ENCODE measurements around the gene CLSTN2. TPM values are rescaled to one million over a fixed set of nuclear protein-coding genes. Genes with fewer than 3 reads are reported as not detected.

The CLSTN2 gene
- total RNA-seq, 1 donor from 2014 or later: 0.17 TPM

- no peak for DNase-seq
Measured at GRCh38 chr3:140053794-140054193, 118.8 kb downstream of the CLSTN2 start.

- no peak for DNase-seq
Measured at GRCh38 chr3:140055092-140055791, 120.3 kb downstream of the CLSTN2 start.

GRCh38 chr3:140056047-140056446 is 121.1 kb downstream of the CLSTN2 start:
- no peak for DNase-seq

- DNase-seq: no peak
Measured at GRCh38 chr3:140061211-140061610, 126.2 kb downstream of the CLSTN2 start.

- no peak for DNase-seq
Measured at GRCh38 chr3:140062461-140062860, 127.5 kb downstream of the CLSTN2 start.

- no peak for DNase-seq
Measured at GRCh38 chr3:140067487-140067886, 132.5 kb downstream of the CLSTN2 start.

- no peak for DNase-seq
Measured at GRCh38 chr3:140068494-140069017, 133.6 kb downstream of the CLSTN2 start.

GRCh38 chr3:140073278-140074045 is 138.5 kb downstream of the CLSTN2 start:
- DNase-seq: no peak

- DNase-seq: no peak
Measured at GRCh38 chr3:140076552-140076951, 141.6 kb downstream of the CLSTN2 start.

- no peak for DNase-seq
Measured at GRCh38 chr3:140077406-140077805, 142.4 kb downstream of the CLSTN2 start.

- no peak for DNase-seq
Measured at GRCh38 chr3:140078343-140078742, 143.4 kb downstream of the CLSTN2 start.

GRCh38 chr3:140078940-140079339 is 144.0 kb downstream of the CLSTN2 start:
- DNase-seq: no peak

GRCh38 chr3:140081887-140082286 is 146.9 kb downstream of the CLSTN2 start:
- DNase-seq: no peak

GRCh38 chr3:140085001-140085400 is 150.0 kb downstream of the CLSTN2 start:
- DNase-seq: no peak

GRCh38 chr3:140086642-140087041 is 151.7 kb downstream of the CLSTN2 start:
- no peak for DNase-seq

- no peak for DNase-seq
Measured at GRCh38 chr3:140088058-140088457, 153.1 kb downstream of the CLSTN2 start.

GRCh38 chr3:140088513-140088912 is 153.5 kb downstream of the CLSTN2 start:
- no peak for DNase-seq

- DNase-seq: no peak
Measured at GRCh38 chr3:140089403-140090072, 154.6 kb downstream of the CLSTN2 start.

- no peak for DNase-seq
Measured at GRCh38 chr3:140091143-140091542, 156.2 kb downstream of the CLSTN2 start.

- no peak for DNase-seq
Measured at GRCh38 chr3:140092848-140093536, 158.0 kb downstream of the CLSTN2 start.

GRCh38 chr3:140093742-140094141 is 158.8 kb downstream of the CLSTN2 start:
- no peak for DNase-seq

GRCh38 chr3:140094487-140094886 is 159.5 kb downstream of the CLSTN2 start:
- no peak for DNase-seq

GRCh38 chr3:140096037-140096436 is 161.1 kb downstream of the CLSTN2 start:
- no peak for DNase-seq

Measured in dermis blood vessel endothelial cell (primary cell).